CD4-positive, CD25-positive, alpha-beta regulatory T cell (primary cell): ENCODE results near the gene LRRC72. TPM values are rescaled to one million over a fixed set of nuclear protein-coding genes. Genes with fewer than 3 reads are reported as not detected.
"Not testable (repeated sequence)": the region's sequence is repeated elsewhere in the genome, so short reads cannot be mapped to it uniquely, and the experiment has no call there.

Source experiments
- ATAC-seq, 2 donors: fragments of 150-1000 bp; cut with Tn5 transposase; one replicate each; pipeline ENCODE4 v1.10.0; 2021; ENCODE audit warnings: low read depth in 2 of 2, moderate number of reproducible peaks in 2 of 2, moderate library complexity in 1 of 2
- DNase-seq, 3 donors: peaks; one replicate each; pipeline versions ENCODE4 v3.0.0 to v3.0.0-alpha.2; 2012 to 2022; ENCODE audit warnings: mixed read lengths in 1 of 3
- H3K27ac ChIP-seq: one replicate; pipeline ENCODE4 v1.7.0; 2013; ENCODE audit warnings: mild to moderate bottlenecking, low read length; ENCODE audit not compliant: insufficient read depth, poor library complexity, severe bottlenecking
- H3K27me3 ChIP-seq: one replicate; pipeline ENCODE4 v1.7.0; 2013; ENCODE audit warnings: low read length; ENCODE audit not compliant: control insufficient read depth, insufficient read depth
- H3K36me3 ChIP-seq: one replicate; pipeline ENCODE4 v1.7.0; 2013; ENCODE audit warnings: mild to moderate bottlenecking, low read length, moderate library complexity; ENCODE audit not compliant: control insufficient read depth, insufficient read depth
- H3K4me1 ChIP-seq: 2 replicates; pipeline ENCODE4 v1.7.0; 2013; ENCODE audit warnings: mild to moderate bottlenecking, low read length; ENCODE audit not compliant: insufficient read depth, control insufficient read depth, poor library complexity, severe bottlenecking
- H3K4me3 ChIP-seq: one replicate; pipeline ENCODE4 v1.7.0; 2013; ENCODE audit warnings: low read depth, mild to moderate bottlenecking, low read length, moderate library complexity
- H3K9me3 ChIP-seq, 2 experiments: 1 replicate in 1 of 2; 2 replicates in 1 of 2; pipeline ENCODE4 v1.7.0; 2013; ENCODE audit warnings: low read length in 2 of 2, mild to moderate bottlenecking in 1 of 2, moderate library complexity in 1 of 2; ENCODE audit not compliant: control insufficient read depth in 2 of 2
- H3K27ac Mint-ChIP-seq, 3 donors: one replicate each; pipeline ENCODE4 v1.8.0; 2020 to 2022; ENCODE audit warnings: mild to moderate bottlenecking in 3 of 3, mixed read lengths in 3 of 3, moderate library complexity in 2 of 3
- H3K27me3 Mint-ChIP-seq: one replicate; pipeline ENCODE4 v1.8.0; 2022; ENCODE audit warnings: mild to moderate bottlenecking, mixed read lengths
- H3K36me3 Mint-ChIP-seq: one replicate; pipeline ENCODE4 v1.8.0; 2020; ENCODE audit warnings: mixed read lengths
- H3K4me1 Mint-ChIP-seq, 4 donors: one replicate each; pipeline ENCODE4 v1.8.0; 2020 to 2022; ENCODE audit warnings: mixed read lengths in 4 of 4, mild to moderate bottlenecking in 1 of 4
- H3K4me3 Mint-ChIP-seq, 4 donors: one replicate each; pipeline ENCODE4 v1.8.0; 2020 to 2022; ENCODE audit warnings: mild to moderate bottlenecking in 4 of 4, mixed read lengths in 4 of 4, moderate library complexity in 3 of 4
- H3K9me3 Mint-ChIP-seq, 7 donors: one replicate each; pipeline ENCODE4 v1.8.0; 2020 to 2022; ENCODE audit warnings: mixed read lengths in 7 of 7, mild to moderate bottlenecking in 3 of 7, moderate library complexity in 2 of 7
- polyA plus RNA-seq, 4 donors: library from polyadenylated mRNA; unstranded; fragments of 300-500 nt; fragmentation: Illumina TruSeq; gene quantifications; one replicate each; pipeline ENCODE4 v1.2.3, GENCODE V29; 2021
- total RNA-seq: library from RNA; stranded (reverse); gene quantifications from one replicate; pipeline ENCODE4 v1.2.3, GENCODE V29; 2022

Gene LRRC72
- total and polyA plus RNA-seq, 5 donors from 2014 or later, result not detected

DNA sequence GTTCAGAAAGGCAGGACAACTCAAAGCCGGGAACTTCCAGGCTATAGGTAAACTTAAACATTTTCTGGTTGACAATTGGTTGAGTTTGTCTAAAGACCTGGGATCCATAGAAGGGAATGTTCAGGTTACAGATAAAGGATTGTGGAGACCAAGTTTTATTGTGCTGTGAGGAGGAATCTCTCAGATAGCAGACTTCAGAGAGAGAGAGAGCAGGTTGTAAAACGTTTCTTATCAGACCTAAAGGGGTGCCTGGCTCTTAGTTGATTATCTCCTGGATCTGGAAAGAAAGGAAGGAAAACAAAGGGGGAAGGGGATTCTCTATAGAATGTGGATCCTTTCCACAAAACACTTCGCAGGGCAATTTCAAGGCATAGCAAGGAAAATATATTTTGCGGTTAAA is 69.0 kb downstream of the LRRC72 start:
- H3K4me1 Mint-ChIP-seq, H3K27me3 Mint-ChIP-seq, H3K27ac Mint-ChIP-seq, H3K4me1 ChIP-seq, H3K36me3 Mint-ChIP-seq, DNase-seq, ATAC-seq, H3K9me3 ChIP-seq, H3K27me3 ChIP-seq, H3K27ac ChIP-seq, H3K4me3 ChIP-seq, H3K9me3 Mint-ChIP-seq: not testable (repeated sequence)
- H3K36me3 ChIP-seq, result peaks cover 10% of the 10 kb centered on the region
- peak overlapping the region in 1 of 4 donors; percentile 51 for H3K4me3 Mint-ChIP-seq

DNA sequence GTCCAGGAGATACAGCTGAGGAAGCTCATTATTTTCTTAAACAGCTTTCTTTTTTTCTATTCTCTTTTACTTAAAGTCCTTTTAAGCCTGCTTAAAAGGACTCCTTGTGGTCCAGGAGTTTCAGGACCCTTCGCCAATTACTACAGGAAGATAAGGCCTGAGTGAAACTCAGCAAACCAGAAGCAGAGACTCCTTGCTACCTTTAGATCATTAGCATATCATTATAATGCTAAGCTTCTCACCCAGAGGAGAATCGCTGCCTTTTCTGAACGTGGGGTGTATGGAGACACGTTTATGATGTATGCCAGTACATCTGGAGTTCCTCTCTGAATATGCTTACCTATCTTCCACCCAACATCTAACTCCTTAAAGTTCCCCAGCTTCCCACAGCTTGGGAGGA is 71.4 kb downstream of the LRRC72 start:
- Histone ChIP-seq H3K27ac (no peak overlapping the region), H3K4me1 (no peaks in the 10 kb centered on the region), H3K4me3 (no peak overlapping the region), H3K27me3 (no peaks in the 10 kb centered on the region), H3K36me3 (peaks cover 30% of the 10 kb centered on the region), H3K9me3 (no peaks in the 10 kb centered on the region)
- no peak for ATAC-seq
- Mint-ChIP-seq H3K9me3 (no peaks in the 10 kb centered on the region), H3K27me3 (no peaks in the 10 kb centered on the region), H3K27ac (no peak overlapping the region), H3K4me1 (no peaks in the 10 kb centered on the region), H3K4me3 (no peak overlapping the region), H3K36me3 (peaks cover 33% of the 10 kb centered on the region)
- no peak for DNase-seq

DNA sequence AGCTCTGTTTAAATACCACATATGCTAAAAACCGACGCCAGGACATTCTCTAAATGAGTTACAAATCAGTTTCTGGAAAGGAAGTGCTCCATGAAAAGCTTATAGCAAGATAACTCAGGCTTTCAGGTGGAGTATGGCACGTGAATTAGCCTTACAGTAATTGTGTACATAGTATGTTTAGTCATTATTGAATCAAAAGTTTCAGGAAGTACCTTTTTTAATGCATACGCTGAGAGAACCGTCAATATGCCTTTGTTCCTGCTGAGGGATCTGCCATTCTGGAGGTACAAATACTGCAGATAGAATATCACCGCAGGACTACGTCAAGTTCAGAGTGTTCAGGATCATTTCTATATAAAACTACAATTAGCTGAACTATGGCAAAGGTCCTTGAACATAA is 73.2 kb downstream of the LRRC72 start:
- Histone ChIP-seq H3K9me3 (no peaks in the 10 kb centered on the region), H3K4me1 (no peaks in the 10 kb centered on the region), H3K4me3 (no peak overlapping the region), H3K27me3 (no peaks in the 10 kb centered on the region), H3K27ac (no peak overlapping the region), H3K36me3 (peaks cover 45% of the 10 kb centered on the region)
- H3K36me3 Mint-ChIP-seq, result peaks cover 49% of the 10 kb centered on the region
- H3K4me3 Mint-ChIP-seq, result no peak overlapping the region
- H3K27me3 Mint-ChIP-seq, result no peaks in the 10 kb centered on the region
- no peaks in the 10 kb centered on the region for H3K4me1 Mint-ChIP-seq
- ATAC-seq (no peak), DNase-seq (no peak)
- H3K27ac Mint-ChIP-seq, result no peak overlapping the region
- no peaks in the 10 kb centered on the region for H3K9me3 Mint-ChIP-seq

DNA sequence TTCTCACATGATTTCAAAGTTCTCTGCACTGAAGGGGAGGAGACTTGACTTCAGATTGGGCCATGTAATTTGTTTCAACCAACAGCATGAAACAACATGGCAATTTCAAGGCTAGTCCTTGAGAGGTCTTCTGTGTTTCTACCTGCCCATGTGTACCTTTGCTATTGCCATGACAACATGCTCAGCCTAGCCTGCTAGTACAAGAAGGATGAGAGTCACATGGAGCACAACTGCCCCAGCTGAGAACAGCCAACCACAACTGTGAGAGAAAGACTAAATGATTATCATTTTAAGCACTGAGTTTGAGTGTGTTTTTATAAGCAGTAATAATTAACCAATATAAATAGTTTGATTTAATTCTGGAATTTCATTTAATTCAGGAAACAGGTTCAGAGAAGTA is 77.0 kb downstream of the LRRC72 start:
- peaks cover 0 to 4% (median 1%) of the 10 kb centered on the region in 4 donors for H3K4me1 Mint-ChIP-seq
- H3K27ac ChIP-seq, result no peak overlapping the region
- no peak for DNase-seq
- no peaks in the 10 kb centered on the region for H3K9me3 Mint-ChIP-seq
- no peaks in the 10 kb centered on the region for H3K27me3 ChIP-seq
- H3K4me3 Mint-ChIP-seq, result no peak overlapping the region
- H3K4me1 ChIP-seq, result no peaks in the 10 kb centered on the region
- no peak overlapping the region for H3K27ac Mint-ChIP-seq
- no peaks in the 10 kb centered on the region for H3K9me3 ChIP-seq
- H3K36me3 Mint-ChIP-seq, result peaks cover 58% of the 10 kb centered on the region
- peaks cover 48% of the 10 kb centered on the region for H3K36me3 ChIP-seq
- H3K27me3 Mint-ChIP-seq, result no peaks in the 10 kb centered on the region
- no peak for ATAC-seq
- no peak overlapping the region for H3K4me3 ChIP-seq

DNA sequence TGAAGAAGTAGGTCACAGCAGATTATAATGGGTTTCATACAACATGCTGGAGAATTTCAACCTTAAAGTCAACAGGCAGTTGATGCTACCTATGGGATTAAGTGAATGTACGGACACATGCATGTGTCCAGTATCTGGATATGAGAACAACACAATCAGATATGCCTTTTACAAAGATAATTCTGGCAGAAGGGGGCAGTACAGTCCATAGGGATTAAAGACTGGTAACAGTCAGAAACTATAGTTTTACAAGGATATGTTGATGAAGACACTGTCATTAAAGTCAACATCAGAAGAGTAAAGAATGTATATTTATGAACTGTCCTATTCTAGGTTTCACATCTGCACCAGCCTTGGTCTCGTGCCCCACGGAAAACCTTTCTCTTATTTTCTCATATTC is 77.4 kb downstream of the LRRC72 start:
- no peak overlapping the region for H3K4me3 Mint-ChIP-seq
- DNase-seq (peak in 1 of 3 donors; percentile 15), ATAC-seq (no peak)
- no peaks in the 10 kb centered on the region for H3K27me3 Mint-ChIP-seq
- no peak overlapping the region for H3K4me3 ChIP-seq
- H3K27ac Mint-ChIP-seq, result no peak overlapping the region
- H3K9me3 ChIP-seq, result no peaks in the 10 kb centered on the region
- no peaks in the 10 kb centered on the region for H3K27me3 ChIP-seq
- H3K4me1 ChIP-seq, result no peaks in the 10 kb centered on the region
- peaks cover 57% of the 10 kb centered on the region for H3K36me3 Mint-ChIP-seq
- H3K4me1 Mint-ChIP-seq, result peaks cover 0 to 4% (median 1%) of the 10 kb centered on the region in 4 donors
- H3K9me3 Mint-ChIP-seq, result no peaks in the 10 kb centered on the region
- peaks cover 50% of the 10 kb centered on the region for H3K36me3 ChIP-seq
- H3K27ac ChIP-seq, result no peak overlapping the region

DNA sequence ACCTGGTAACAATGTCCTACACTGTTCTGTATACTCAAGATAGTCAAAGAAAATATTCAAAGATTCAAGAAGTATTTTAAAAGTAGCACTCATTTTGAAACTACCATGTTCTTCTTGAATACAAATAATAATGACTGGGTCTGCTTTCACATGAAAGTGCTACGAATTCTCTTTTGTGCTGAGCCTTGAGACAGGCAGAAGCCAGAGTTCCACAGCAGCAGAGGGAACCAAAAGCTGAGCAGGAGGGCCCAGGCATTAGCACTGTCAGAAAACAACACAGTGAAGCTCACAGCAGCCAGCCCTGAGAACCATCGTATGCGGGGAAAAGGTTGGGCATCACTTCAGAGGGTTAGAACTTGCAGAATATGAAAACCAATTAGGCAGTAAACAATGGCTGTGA is 80.1 kb downstream of the LRRC72 start:
- Histone ChIP-seq H3K27ac (no peak overlapping the region), H3K36me3 (peaks cover 47% of the 10 kb centered on the region), H3K9me3 (no peaks in the 10 kb centered on the region), H3K4me1 (no peaks in the 10 kb centered on the region), H3K4me3 (no peak overlapping the region), H3K27me3 (no peaks in the 10 kb centered on the region)
- DNase-seq (no peak), ATAC-seq (no peak)
- Mint-ChIP-seq H3K4me3 (no peak overlapping the region), H3K9me3 (no peaks in the 10 kb centered on the region), H3K4me1 (peaks cover 0 to 13% (median 7%) of the 10 kb centered on the region in 4 donors), H3K27ac (peak overlapping the region in 1 of 3 donors; percentile 17), H3K36me3 (peaks cover 61% of the 10 kb centered on the region), H3K27me3 (no peaks in the 10 kb centered on the region)

DNA sequence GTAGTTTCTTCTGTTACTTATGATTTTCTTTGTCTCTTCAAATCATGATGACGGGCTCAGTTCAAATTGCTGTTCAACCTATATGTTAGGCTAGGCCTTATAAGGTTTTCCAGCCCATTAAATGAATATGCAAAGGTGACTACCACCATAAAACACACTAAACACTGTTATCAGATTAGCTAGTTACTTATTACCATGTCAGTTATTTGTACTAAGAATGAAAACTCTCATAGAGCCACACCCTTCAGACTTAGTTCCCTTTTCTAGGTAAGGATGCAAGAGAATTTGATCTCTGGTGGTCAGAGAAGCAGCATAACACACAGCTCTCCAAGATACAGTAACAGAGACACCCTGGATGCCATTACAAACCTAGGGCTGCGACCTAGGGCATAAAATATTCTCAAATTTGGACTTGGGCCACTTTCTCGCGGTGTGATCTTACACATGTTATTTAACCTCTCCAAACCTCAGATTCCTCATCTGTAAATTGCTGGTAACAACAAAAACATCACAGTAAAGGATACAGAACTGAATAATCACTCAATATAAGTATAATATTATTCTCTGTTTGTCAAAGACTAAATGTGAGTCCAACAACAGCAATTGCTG is 83.3 kb downstream of the LRRC72 start:
- no peak for ATAC-seq
- H3K4me3 ChIP-seq, result no peak overlapping the region

DNA sequence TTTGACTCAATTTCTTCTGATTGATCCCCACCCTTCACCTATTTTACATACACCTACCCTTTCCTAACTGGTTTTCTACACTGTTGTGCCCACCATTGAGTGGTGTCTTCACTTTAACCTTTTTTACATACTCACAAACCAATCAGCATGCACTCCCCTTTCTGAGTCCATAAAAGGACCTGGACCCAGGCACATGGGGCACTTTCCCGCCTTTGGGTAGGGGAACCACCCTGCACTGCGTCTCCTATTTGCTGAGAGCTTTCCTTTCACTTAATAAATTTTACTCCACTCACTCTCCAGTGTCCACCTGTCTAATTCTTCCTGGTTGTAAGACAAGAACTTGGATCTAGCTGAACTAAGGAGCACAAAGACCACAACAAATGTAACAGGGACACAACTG is 85.1 kb downstream of the LRRC72 start:
- Mint-ChIP-seq H3K27ac (no peak overlapping the region), H3K9me3 (peaks cover 0 to 2% (median 0%) of the 10 kb centered on the region in 7 donors), H3K27me3 (no peaks in the 10 kb centered on the region), H3K4me1 (peaks cover 0 to 23% (median 7%) of the 10 kb centered on the region in 4 donors), H3K4me3 (no peak overlapping the region), H3K36me3 (peaks cover 50% of the 10 kb centered on the region)
- H3K9me3 ChIP-seq, result no peaks in the 10 kb centered on the region
- no peak for DNase-seq
- H3K27ac ChIP-seq, result no peak overlapping the region
- peaks cover 34% of the 10 kb centered on the region for H3K36me3 ChIP-seq
- H3K4me3 ChIP-seq, result no peak overlapping the region
- no peaks in the 10 kb centered on the region for H3K27me3 ChIP-seq
- no peaks in the 10 kb centered on the region for H3K4me1 ChIP-seq
- no peak for ATAC-seq

More for the DNA sequence above, 83.3 kb downstream of the LRRC72 start:
- no peak overlapping the region for H3K27ac ChIP-seq
- H3K4me1 ChIP-seq, result no peaks in the 10 kb centered on the region
- Mint-ChIP-seq H3K9me3 (peaks cover 0 to 2% (median 0%) of the 10 kb centered on the region in 7 donors), H3K4me1 (peaks cover 0 to 23% (median 8%) of the 10 kb centered on the region in 4 donors), H3K4me3 (no peak overlapping the region), H3K27me3 (no peaks in the 10 kb centered on the region), H3K36me3 (peaks cover 47% of the 10 kb centered on the region), H3K27ac (no peak overlapping the region)
- DNase-seq, result peak in 1 of 3 donors; percentile 34
- peaks cover 26% of the 10 kb centered on the region for H3K36me3 ChIP-seq
- H3K27me3 ChIP-seq, result no peaks in the 10 kb centered on the region
- no peaks in the 10 kb centered on the region for H3K9me3 ChIP-seq
